Peyer's patch (tissue), 4 donors: ENCODE data around the gene EXOSC5.

Experiments
- POLR2A ChIP-seq, 2 donors: fragments of 450-650 bp; IDR thresholded peaks; one replicate each; pipeline ENCODE4 v1.5.1; 2017; ENCODE audit warnings: antibody characterized with exemption in 2 of 2, mild to moderate bottlenecking in 2 of 2, moderate library complexity in 2 of 2
- TF ChIP-seq, protein P1 (sequence below), 6 experiments: fragments of 450-650 bp in 4 of 6; fragments of 200-600 bp in 2 of 6; sonication (generic) in 1 of 6; IDR thresholded peaks; one replicate each; pipeline ENCODE4 v1.5.1; 2017 to 2019; ENCODE audit warnings: antibody characterized with exemption in 6 of 6, mild to moderate bottlenecking in 3 of 6, moderate library complexity in 1 of 6

DNA sequence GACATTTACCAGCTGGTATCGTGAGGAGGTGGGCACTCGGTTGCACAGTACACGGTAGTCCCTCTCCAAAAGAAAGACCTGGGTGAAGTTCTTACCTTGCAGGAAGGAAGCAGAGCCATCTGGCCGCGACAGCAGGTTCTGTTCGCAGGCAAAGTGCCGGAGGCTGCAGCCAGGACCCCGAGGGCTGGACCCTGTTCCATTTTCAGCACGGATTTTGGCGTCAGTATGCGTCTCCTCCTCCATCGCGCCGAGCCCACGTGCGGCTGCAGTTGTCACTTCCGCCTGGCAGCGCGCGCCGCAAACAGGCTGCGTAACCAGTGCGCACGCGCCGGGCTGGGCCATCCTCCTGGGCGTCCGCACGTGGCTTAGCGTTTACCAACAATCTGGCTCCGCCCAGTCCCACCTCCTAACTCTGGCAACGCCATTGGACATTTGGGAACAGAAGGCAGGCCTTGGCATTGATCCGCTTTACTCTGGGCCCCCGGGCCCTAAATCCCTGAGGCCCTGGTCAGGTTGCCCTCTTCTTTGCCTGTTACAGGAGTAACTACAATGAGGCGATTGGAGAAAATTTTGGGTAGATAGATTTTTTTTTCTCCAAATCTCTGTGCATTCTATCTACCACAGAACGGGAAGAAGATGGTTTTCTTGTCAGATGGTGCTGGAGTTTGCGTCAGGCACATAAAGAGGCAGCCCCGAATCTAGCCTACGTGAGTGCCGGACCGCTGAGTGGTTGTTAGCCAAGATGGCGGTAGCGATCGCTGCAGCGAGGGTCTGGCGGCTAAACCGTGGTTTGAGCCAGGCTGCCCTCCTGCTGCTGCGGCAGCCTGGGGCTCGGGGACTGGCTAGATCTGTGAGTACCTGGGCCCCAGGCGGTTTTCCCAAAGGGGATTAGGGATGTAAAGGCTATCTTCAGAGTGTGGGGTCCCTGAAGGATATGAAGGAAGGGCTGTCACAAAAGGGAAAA is at the start of gene EXOSC5, which contains the start of gene BCKDHA:
- TF ChIP-seq, protein P1, sequence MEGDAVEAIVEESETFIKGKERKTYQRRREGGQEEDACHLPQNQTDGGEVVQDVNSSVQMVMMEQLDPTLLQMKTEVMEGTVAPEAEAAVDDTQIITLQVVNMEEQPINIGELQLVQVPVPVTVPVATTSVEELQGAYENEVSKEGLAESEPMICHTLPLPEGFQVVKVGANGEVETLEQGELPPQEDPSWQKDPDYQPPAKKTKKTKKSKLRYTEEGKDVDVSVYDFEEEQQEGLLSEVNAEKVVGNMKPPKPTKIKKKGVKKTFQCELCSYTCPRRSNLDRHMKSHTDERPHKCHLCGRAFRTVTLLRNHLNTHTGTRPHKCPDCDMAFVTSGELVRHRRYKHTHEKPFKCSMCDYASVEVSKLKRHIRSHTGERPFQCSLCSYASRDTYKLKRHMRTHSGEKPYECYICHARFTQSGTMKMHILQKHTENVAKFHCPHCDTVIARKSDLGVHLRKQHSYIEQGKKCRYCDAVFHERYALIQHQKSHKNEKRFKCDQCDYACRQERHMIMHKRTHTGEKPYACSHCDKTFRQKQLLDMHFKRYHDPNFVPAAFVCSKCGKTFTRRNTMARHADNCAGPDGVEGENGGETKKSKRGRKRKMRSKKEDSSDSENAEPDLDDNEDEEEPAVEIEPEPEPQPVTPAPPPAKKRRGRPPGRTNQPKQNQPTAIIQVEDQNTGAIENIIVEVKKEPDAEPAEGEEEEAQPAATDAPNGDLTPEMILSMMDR (IDR thresholded peaks at IDR 0.05): peak in 3 of 6 experiments; percentile 2 to 24 (median 17)
- peak; percentile 29 to 62 for TF ChIP-seq POLR2A (IDR thresholded peaks at IDR 0.05)
